Neural progenitor cell (in vitro differentiated cells): ENCODE measurements around the gene PARD3B. TPM values are rescaled to one million over a fixed set of nuclear protein-coding genes. Genes with fewer than 3 reads are reported as not detected.

Source experiments
- DNase-seq: peaks from one replicate; pipeline ENCODE4 v3.0.0-alpha.2; 2016; ENCODE audit warnings: low spot score
- H2AFZ ChIP-seq: fragments of 200-600 bp; sonication (generic); replicated peaks from 2 replicates; pipeline ENCODE4 v1.6.1; 2016; ENCODE audit warnings: antibody characterized with exemption
- H3F3A ChIP-seq: fragments of 200-600 bp; sonication (generic); 2 replicates; pipeline ENCODE4 v1.6.1; 2016; ENCODE audit warnings: antibody characterized with exemption, low read depth
- H3K27ac ChIP-seq: fragments of 200-600 bp; sonication (generic); 2 replicates; pipeline ENCODE4 v1.5.1; 2016; ENCODE audit warnings: mild to moderate bottlenecking
- H3K27me3 ChIP-seq: fragments of 200-600 bp; sonication (generic); 2 replicates; pipeline ENCODE4 v1.6.1; 2016; ENCODE audit warnings: mild to moderate bottlenecking, moderate library complexity
- H3K36me3 ChIP-seq: fragments of 200-600 bp; sonication (generic); 2 replicates; pipeline ENCODE4 v1.5.1; 2016
- H3K4me1 ChIP-seq: fragments of 200-600 bp; sonication (generic); 2 replicates; pipeline ENCODE4 v1.6.1; 2016; ENCODE audit warnings: mixed run types
- H3K4me2 ChIP-seq: fragments of 200-600 bp; sonication (generic); 2 replicates; pipeline ENCODE4 v1.6.1; 2016
- H3K4me3 ChIP-seq: fragments of 200-600 bp; sonication (generic); 2 replicates; pipeline ENCODE4 v1.5.1; 2016
- H3K79me2 ChIP-seq: fragments of 200-600 bp; sonication (generic); 2 replicates; pipeline ENCODE4 v1.6.1; 2016; ENCODE audit warnings: low read depth
- H3K9ac ChIP-seq: fragments of 200-600 bp; sonication (generic); 2 replicates; pipeline ENCODE4 v1.6.1; 2016
- H3K9me3 ChIP-seq: fragments of 200-600 bp; sonication (generic); 2 replicates; pipeline ENCODE4 v1.5.1; 2016; ENCODE audit warnings: low read depth
- H4K20me1 ChIP-seq: fragments of 200-600 bp; sonication (generic); 2 replicates; pipeline ENCODE4 v1.6.1; 2016; ENCODE audit warnings: low read depth
- H3K27ac Mint-ChIP-seq: 3 replicates; pipeline ENCODE4 v1.8.0; 2021; ENCODE audit warnings: mixed read lengths
- H3K27me3 Mint-ChIP-seq: 2 replicates; pipeline ENCODE4 v1.8.0; 2022; ENCODE audit warnings: low read depth, mild to moderate bottlenecking, inconsistent platforms, moderate library complexity, mixed read lengths; ENCODE audit not compliant: insufficient read depth
- H3K36me3 Mint-ChIP-seq: 3 replicates; pipeline ENCODE4 v1.8.0; 2021; ENCODE audit warnings: mixed read lengths
- H3K4me1 Mint-ChIP-seq: 3 replicates; pipeline ENCODE4 v1.8.0; 2021; ENCODE audit warnings: mixed read lengths
- H3K4me3 Mint-ChIP-seq: 3 replicates; pipeline ENCODE4 v1.8.0; 2021; ENCODE audit warnings: mild to moderate bottlenecking, moderate library complexity, mixed read lengths
- H3K9me3 Mint-ChIP-seq: 3 replicates; pipeline ENCODE4 v1.8.0; 2020; ENCODE audit warnings: mixed read lengths
- EZH2 ChIP-seq: fragments of 200-600 bp; sonication (generic); IDR thresholded peaks from 2 replicates; pipeline ENCODE4 v1.6.1; 2017; ENCODE audit warnings: antibody characterized with exemption, mild to moderate bottlenecking, moderate library complexity
- EZH2phosphoT487 ChIP-seq: fragments of 200-600 bp; sonication (generic); IDR thresholded peaks from 2 replicates; pipeline ENCODE4 v1.6.1; 2017; ENCODE audit warnings: antibody characterized with exemption
- total RNA-seq: library from RNA; depleted of rRNA; stranded (reverse); fragments of >200 nt; gene quantifications from 2 replicates; pipeline ENCODE4 v1.2.3, GENCODE V29; 2015; ENCODE audit warnings: low replicate concordance
- TF ChIP-seq, protein P1 (sequence below): fragments of 200-600 bp; sonication (generic); IDR thresholded peaks from 2 replicates; pipeline ENCODE4 v1.5.1; 2017; ENCODE audit warnings: antibody characterized with exemption, mild to moderate bottlenecking

The PARD3B gene
- total RNA-seq, 1 donor from 2014 or later, result 8.4 TPM

DNA sequence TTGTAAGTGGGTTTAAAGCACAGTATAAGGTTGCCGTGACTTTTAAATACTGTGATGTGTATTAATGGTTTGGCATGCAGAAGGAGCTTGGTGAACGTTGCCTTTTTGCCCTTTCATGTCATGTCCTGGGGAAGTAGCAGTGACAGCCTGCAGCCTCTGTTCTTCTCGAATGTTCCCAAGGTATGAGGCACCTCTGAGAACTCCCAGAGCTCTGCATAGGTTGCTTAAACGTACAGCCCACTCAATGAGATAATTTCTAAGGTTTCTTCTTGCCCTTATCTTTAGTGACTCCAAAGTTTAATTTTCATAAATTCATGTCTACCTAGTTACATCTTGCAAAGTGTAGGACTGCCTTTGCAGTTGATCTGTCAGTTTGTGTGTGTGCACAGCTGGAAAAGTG is 36.7 kb downstream of the PARD3B start:
- Histone ChIP-seq H3K9ac (no peak overlapping the region), H4K20me1 (no peaks in the 10 kb centered on the region), H3K27me3 (no peaks in the 10 kb centered on the region), H3F3A (no peaks in the 10 kb centered on the region), H3K4me2 (no peak overlapping the region), H3K4me3 (no peak overlapping the region), H3K4me1 (no peaks in the 10 kb centered on the region), H3K9me3 (no peaks in the 10 kb centered on the region), H3K27ac (no peak overlapping the region), H2AFZ (no peak overlapping the region), H3K36me3 (no peaks in the 10 kb centered on the region), H3K79me2 (no peaks in the 10 kb centered on the region)
- Mint-ChIP-seq H3K9me3 (peaks cover 12% of the 10 kb centered on the region), H3K4me3 (no peak overlapping the region), H3K4me1 (peaks cover 10% of the 10 kb centered on the region), H3K27ac (no peak overlapping the region), H3K27me3 (no peaks in the 10 kb centered on the region), H3K36me3 (peaks cover 4% of the 10 kb centered on the region)
- no peak for TF ChIP-seq EZH2phosphoT487
- TF ChIP-seq EZH2, result no peak
- TF ChIP-seq, protein P1, sequence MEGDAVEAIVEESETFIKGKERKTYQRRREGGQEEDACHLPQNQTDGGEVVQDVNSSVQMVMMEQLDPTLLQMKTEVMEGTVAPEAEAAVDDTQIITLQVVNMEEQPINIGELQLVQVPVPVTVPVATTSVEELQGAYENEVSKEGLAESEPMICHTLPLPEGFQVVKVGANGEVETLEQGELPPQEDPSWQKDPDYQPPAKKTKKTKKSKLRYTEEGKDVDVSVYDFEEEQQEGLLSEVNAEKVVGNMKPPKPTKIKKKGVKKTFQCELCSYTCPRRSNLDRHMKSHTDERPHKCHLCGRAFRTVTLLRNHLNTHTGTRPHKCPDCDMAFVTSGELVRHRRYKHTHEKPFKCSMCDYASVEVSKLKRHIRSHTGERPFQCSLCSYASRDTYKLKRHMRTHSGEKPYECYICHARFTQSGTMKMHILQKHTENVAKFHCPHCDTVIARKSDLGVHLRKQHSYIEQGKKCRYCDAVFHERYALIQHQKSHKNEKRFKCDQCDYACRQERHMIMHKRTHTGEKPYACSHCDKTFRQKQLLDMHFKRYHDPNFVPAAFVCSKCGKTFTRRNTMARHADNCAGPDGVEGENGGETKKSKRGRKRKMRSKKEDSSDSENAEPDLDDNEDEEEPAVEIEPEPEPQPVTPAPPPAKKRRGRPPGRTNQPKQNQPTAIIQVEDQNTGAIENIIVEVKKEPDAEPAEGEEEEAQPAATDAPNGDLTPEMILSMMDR, result no peak
- no peak for DNase-seq

DNA sequence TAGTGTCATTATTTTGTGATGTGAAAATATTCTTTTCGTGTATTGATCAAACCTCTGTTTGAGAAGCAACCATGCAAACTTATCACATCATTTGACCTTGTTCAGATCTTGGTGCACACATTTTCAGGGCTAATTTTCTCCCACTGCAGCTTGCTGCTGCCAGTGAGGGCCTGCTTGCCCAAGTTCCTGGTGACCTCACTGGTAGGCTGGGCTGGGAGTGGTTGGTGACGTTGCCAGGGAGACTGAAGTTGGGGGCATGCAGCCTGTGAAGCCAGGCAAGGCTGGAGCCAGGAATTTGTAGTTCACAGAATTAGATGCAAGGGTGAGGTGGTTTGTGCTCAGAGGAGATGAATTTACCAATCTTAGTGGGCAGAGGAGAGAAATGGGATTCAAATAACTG is 38.5 kb downstream of the PARD3B start:
- H3K4me1 ChIP-seq, result no peaks in the 10 kb centered on the region
- Mint-ChIP-seq H3K27ac (no peak overlapping the region), H3K36me3 (peaks cover 5% of the 10 kb centered on the region), H3K4me3 (no peak overlapping the region), H3K27me3 (no peaks in the 10 kb centered on the region), H3K9me3 (peaks cover 18% of the 10 kb centered on the region), H3K4me1 (peaks cover 10% of the 10 kb centered on the region)
- no peak overlapping the region for H2AFZ ChIP-seq
- no peak overlapping the region for H3K4me2 ChIP-seq
- H3K36me3 ChIP-seq, result no peaks in the 10 kb centered on the region
- no peak for DNase-seq
- H3K79me2 ChIP-seq, result no peaks in the 10 kb centered on the region
- no peaks in the 10 kb centered on the region for H3K27me3 ChIP-seq
- no peak overlapping the region for H3K27ac ChIP-seq
- no peaks in the 10 kb centered on the region for H3K9me3 ChIP-seq
- no peak overlapping the region for H3K4me3 ChIP-seq
- H3F3A ChIP-seq, result no peaks in the 10 kb centered on the region
- TF ChIP-seq EZH2phosphoT487, result no peak
- TF ChIP-seq, protein P1, result no peak
- TF ChIP-seq EZH2, result no peak
- H3K9ac ChIP-seq, result no peak overlapping the region
- no peaks in the 10 kb centered on the region for H4K20me1 ChIP-seq

DNA sequence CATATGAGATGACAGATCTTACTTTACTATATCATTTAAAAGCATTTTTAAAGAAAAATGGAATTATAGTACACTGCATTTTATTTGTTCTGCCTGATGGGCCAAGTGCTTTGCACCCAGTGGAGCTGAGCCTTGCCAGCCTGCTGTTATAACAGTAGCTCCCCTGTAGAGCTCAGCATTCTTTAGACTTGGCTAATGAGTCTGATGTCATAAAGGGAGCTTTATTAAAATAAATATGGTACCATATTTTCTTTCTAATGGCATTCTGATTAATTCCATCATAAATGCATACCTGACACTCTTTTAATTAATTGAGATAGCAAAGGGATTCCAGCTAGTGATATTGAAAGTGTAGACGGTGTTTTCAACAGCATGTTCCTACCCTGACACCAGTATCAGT is 40.7 kb downstream of the PARD3B start:
- Histone ChIP-seq H4K20me1 (no peaks in the 10 kb centered on the region), H3K4me1 (no peaks in the 10 kb centered on the region), H3K4me2 (no peak overlapping the region), H3K36me3 (no peaks in the 10 kb centered on the region), H2AFZ (no peak overlapping the region), H3K4me3 (no peak overlapping the region), H3K9me3 (no peaks in the 10 kb centered on the region), H3F3A (no peaks in the 10 kb centered on the region), H3K79me2 (no peaks in the 10 kb centered on the region), H3K27ac (no peak overlapping the region), H3K9ac (no peak overlapping the region), H3K27me3 (no peaks in the 10 kb centered on the region)
- Mint-ChIP-seq H3K27ac (no peak overlapping the region), H3K4me3 (no peak overlapping the region), H3K4me1 (peaks cover 11% of the 10 kb centered on the region), H3K27me3 (no peaks in the 10 kb centered on the region), H3K36me3 (peaks cover 6% of the 10 kb centered on the region), H3K9me3 (peaks cover 32% of the 10 kb centered on the region)
- no peak for DNase-seq
- no peak for TF ChIP-seq EZH2phosphoT487

DNA sequence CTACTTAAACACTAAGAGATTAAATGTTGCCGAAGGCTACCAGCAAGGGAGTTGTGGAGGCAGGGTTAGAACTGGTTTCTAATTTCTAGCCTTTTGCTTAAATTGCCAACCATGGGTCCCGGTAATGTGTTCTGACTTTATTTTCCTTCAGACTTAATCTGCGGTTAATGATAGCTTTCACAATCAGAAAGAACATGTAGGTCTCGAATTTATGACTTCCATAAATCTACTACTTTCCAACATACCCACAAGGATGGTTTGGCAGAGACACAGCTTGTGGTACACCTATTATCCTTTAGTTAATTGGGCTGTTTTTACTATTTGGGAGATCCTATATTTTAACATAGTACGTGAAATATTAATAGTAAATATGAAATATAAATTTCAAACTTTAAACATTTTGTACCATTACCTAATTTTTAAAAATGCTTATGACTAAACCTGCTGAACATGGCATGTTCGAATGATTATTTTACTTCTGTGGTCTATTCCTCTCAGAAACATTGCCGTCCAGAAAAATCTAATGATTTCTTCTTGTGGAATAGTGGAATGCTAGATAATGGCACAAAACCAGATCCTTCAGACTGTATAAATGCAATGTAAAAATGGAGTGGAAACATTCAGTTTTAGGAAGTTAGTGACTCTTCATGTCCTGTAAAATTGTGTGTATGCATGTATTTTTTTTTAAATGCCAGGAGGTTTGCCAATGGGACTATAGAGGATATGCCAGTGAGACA is 41.3 kb downstream of the PARD3B start:
- H3K27ac Mint-ChIP-seq, result no peak overlapping the region
- peaks cover 6% of the 10 kb centered on the region for H3K36me3 Mint-ChIP-seq
- no peaks in the 10 kb centered on the region for H3K79me2 ChIP-seq
- no peak for DNase-seq
- no peaks in the 10 kb centered on the region for H3K36me3 ChIP-seq
- H4K20me1 ChIP-seq, result no peaks in the 10 kb centered on the region
- no peaks in the 10 kb centered on the region for H3F3A ChIP-seq
- H3K27me3 ChIP-seq, result no peaks in the 10 kb centered on the region
- peaks cover 18% of the 10 kb centered on the region for H3K4me1 Mint-ChIP-seq
- peaks cover 32% of the 10 kb centered on the region for H3K9me3 Mint-ChIP-seq
- TF ChIP-seq EZH2, result no peak
- TF ChIP-seq, protein P1, result no peak
- no peak for TF ChIP-seq EZH2phosphoT487
- peaks cover 5% of the 10 kb centered on the region for H3K4me1 ChIP-seq
- no peak overlapping the region for H3K27ac ChIP-seq
- H3K9me3 ChIP-seq, result no peaks in the 10 kb centered on the region
- H3K27me3 Mint-ChIP-seq, result no peaks in the 10 kb centered on the region
- H3K4me3 Mint-ChIP-seq, result no peak overlapping the region
- H3K4me2 ChIP-seq, result no peak overlapping the region
- H3K9ac ChIP-seq, result no peak overlapping the region
- no peak overlapping the region for H2AFZ ChIP-seq
- H3K4me3 ChIP-seq, result no peak overlapping the region
